HL-60 (cell line): ENCODE results near the gene CLPTM1.
"Not testable (repeated sequence)": the region's sequence is repeated elsewhere in the genome, so short reads cannot be mapped to it uniquely, and the experiment has no call there.

Experiments
- DNase-seq, 2 experiments: peaks; one replicate each; pipeline ENCODE4 v3.0.0-alpha.2; 2010 to 2020; ENCODE audit warnings: low read depth in 1 of 2, low spot score in 1 of 2
- H3K27ac ChIP-seq: fragments of 250-450 bp; sonication (Bioruptor Pico); replicated peaks from 2 replicates; pipeline ENCODE4 v1.5.1; 2020; ENCODE audit warnings: mild to moderate bottlenecking, moderate library complexity
- H3K27me3 ChIP-seq: fragments of 250-450 bp; sonication (Bioruptor Pico); 2 replicates; pipeline ENCODE4 v1.5.1; 2021; ENCODE audit warnings: mild to moderate bottlenecking, moderate library complexity; ENCODE audit not compliant: insufficient read depth, poor library complexity, severe bottlenecking
- H3K4me3 ChIP-seq: replicated peaks from 2 replicates; pipeline ENCODE4 v1.5.1; 2011; ENCODE audit warnings: mild to moderate bottlenecking, control low read depth, low read length; ENCODE audit not compliant: insufficient read depth
- GABPA ChIP-seq: IDR thresholded peaks from 2 replicates; pipeline ENCODE4 v1.6.1; 2012; ENCODE audit warnings: low read depth
- POLR2AphosphoS5 ChIP-seq: IDR thresholded peaks from 2 replicates; pipeline ENCODE4 v1.6.1; 2012; ENCODE audit warnings: low read depth
- SPI1 ChIP-seq: IDR thresholded peaks from 2 replicates; pipeline ENCODE4 v1.6.1; 2012; ENCODE audit warnings: low read depth, mild to moderate bottlenecking, borderline replicate concordance
- TF ChIP-seq, protein P1 (sequence below): IDR thresholded peaks from 2 replicates; pipeline ENCODE4 v1.6.1; 2012; ENCODE audit warnings: low read depth; ENCODE audit not compliant: insufficient replicate concordance
- TF ChIP-seq, protein P2 (sequence below): IDR thresholded peaks from one replicate; pipeline ENCODE4 v1.5.1; 2011; ENCODE audit warnings: low read length, control low read depth, inconsistent platforms; ENCODE audit not compliant: insufficient read depth

Gene CLPTM1

DNA sequence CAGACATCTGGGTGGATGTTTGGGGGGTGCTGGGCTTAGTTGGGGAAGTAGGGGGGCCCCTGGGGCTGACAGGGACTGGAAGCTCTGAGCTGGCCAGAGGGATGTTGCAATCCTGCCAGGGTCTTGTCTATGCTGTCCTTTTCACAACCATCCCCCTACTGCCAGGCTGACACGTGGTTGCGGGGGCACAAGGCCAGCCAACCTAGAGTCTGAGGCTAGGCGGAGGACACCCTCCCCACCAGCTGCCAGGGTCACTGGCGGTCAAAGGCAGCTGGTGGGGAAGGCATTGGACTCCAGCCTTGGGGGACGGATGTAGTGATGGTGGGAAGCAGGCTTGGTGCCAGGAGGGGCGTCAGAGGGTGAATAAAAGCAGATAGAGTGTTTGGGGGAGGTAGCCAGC is 42.3 kb upstream of the CLPTM1 start:
- no peak for TF ChIP-seq GABPA
- TF ChIP-seq, protein P1, sequence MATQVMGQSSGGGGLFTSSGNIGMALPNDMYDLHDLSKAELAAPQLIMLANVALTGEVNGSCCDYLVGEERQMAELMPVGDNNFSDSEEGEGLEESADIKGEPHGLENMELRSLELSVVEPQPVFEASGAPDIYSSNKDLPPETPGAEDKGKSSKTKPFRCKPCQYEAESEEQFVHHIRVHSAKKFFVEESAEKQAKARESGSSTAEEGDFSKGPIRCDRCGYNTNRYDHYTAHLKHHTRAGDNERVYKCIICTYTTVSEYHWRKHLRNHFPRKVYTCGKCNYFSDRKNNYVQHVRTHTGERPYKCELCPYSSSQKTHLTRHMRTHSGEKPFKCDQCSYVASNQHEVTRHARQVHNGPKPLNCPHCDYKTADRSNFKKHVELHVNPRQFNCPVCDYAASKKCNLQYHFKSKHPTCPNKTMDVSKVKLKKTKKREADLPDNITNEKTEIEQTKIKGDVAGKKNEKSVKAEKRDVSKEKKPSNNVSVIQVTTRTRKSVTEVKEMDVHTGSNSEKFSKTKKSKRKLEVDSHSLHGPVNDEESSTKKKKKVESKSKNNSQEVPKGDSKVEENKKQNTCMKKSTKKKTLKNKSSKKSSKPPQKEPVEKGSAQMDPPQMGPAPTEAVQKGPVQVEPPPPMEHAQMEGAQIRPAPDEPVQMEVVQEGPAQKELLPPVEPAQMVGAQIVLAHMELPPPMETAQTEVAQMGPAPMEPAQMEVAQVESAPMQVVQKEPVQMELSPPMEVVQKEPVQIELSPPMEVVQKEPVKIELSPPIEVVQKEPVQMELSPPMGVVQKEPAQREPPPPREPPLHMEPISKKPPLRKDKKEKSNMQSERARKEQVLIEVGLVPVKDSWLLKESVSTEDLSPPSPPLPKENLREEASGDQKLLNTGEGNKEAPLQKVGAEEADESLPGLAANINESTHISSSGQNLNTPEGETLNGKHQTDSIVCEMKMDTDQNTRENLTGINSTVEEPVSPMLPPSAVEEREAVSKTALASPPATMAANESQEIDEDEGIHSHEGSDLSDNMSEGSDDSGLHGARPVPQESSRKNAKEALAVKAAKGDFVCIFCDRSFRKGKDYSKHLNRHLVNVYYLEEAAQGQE, result no peak
- TF ChIP-seq POLR2AphosphoS5, result no peak
- TF ChIP-seq, protein P2, sequence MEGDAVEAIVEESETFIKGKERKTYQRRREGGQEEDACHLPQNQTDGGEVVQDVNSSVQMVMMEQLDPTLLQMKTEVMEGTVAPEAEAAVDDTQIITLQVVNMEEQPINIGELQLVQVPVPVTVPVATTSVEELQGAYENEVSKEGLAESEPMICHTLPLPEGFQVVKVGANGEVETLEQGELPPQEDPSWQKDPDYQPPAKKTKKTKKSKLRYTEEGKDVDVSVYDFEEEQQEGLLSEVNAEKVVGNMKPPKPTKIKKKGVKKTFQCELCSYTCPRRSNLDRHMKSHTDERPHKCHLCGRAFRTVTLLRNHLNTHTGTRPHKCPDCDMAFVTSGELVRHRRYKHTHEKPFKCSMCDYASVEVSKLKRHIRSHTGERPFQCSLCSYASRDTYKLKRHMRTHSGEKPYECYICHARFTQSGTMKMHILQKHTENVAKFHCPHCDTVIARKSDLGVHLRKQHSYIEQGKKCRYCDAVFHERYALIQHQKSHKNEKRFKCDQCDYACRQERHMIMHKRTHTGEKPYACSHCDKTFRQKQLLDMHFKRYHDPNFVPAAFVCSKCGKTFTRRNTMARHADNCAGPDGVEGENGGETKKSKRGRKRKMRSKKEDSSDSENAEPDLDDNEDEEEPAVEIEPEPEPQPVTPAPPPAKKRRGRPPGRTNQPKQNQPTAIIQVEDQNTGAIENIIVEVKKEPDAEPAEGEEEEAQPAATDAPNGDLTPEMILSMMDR, result no peak
- no peak for TF ChIP-seq SPI1

DNA sequence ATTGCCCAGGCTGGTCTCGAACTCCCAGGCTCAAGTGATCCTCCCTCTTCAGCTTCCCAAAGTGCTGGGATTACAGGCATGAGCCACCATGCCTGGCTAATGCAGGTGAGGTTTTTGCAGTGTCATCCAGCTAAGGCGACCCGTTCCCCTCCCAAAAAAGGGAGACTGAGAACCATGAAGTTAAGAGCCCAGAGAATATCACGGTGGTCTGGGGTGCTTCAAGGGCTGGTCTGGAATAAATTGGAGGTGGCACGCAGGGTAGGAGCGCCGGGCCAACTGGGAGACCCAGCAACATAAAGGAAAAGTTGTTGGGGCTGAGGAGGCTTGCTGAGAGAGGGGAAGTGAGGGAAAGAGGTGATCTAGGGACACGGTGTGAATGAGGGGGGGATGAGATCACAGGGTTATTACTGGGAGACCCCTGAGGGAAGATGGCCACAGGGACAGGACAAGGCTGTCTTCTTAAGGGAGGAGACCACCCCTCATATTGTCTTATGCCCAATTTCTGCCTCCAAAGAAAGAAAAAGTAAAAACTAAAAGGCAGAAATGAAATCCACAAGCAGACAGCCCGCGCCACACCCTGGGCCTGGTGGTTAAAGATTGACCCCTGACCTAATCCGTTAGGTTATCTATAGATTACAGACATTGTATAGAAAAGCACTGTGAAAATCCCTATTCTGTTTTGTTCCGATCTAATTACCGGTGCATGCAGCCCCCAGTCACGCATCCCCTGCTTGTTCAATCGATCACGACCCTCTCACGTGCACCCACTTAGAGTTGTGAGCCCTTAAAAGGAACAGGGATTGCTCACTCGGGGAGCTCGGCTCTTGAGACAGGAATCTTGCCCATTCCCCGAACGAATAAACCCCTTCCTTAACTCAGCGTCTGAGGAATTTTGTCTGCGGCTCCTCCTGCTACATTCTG is 41.4 kb upstream of the CLPTM1 start:
- TF ChIP-seq SPI1, result peak; percentile 11; the same call in 1 of the 2 replicates
- H3K4me3 ChIP-seq, DNase-seq, H3K27me3 ChIP-seq, H3K27ac ChIP-seq: not testable (repeated sequence)

More for the DNA sequence above, 42.3 kb upstream of the CLPTM1 start:
- Histone ChIP-seq H3K27me3 (no peaks in the 10 kb centered on the region), H3K27ac (no peak overlapping the region), H3K4me3 (no peak overlapping the region)
- no peak for DNase-seq

DNA sequence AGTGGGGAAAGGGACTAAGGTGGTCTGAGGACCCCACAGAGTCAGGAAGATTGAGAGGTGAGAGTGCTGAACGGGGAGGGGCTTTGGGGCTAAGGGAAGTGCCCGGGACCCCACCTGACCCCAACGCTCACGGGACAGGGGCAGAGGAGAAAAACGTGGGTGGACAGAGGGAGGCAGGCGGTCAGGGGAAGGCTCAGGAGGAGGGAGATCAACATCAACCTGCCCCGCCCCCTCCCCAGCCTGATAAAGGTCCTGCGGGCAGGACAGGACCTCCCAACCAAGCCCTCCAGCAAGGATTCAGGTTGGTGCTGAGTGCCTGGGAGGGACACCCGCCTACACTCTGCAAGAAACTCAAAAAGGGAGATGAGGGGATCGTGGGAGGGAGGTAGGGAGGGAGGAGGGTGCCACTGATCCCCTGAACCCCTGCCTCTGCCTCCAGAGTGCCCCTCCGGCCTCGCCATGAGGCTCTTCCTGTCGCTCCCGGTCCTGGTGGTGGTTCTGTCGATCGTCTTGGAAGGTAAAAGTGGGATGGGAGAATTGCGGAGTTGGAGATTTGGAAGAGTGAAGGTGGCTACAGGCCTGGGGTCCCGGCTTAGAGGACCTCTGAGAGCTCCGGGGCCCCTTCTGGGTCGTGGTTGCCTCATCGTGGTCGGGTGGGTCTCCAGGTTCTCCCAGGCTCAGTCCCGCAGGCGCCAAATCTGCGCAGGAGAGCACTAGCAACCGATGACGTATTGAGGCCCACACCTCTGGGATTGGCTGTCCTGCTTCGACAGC is 40.6 kb upstream of the CLPTM1 start, which contains the start of gene APOC1:
Gene APOC1, plus strand, starts transcription at position 176 of the 774 bp plus-strand sequence. Its CDS starts 284 bp downstream, at position 460.
- not testable (repeated sequence) for H3K27ac ChIP-seq, H3K27me3 ChIP-seq
- DNase-seq, result peak in 1 of 2 experiments; percentile 77
- peak within 1 kb of the TSS; percentile 23 for H3K4me3 ChIP-seq

DNA sequence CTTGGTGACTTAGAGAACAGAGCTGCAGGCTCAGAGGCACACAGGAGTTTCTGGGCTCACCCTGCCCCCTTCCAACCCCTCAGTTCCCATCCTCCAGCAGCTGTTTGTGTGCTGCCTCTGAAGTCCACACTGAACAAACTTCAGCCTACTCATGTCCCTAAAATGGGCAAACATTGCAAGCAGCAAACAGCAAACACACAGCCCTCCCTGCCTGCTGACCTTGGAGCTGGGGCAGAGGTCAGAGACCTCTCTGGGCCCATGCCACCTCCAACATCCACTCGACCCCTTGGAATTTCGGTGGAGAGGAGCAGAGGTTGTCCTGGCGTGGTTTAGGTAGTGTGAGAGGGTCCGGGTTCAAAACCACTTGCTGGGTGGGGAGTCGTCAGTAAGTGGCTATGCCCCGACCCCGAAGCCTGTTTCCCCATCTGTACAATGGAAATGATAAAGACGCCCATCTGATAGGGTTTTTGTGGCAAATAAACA is 30.9 kb upstream of the CLPTM1 start:
- TF ChIP-seq, protein P1, result no peak
- TF ChIP-seq GABPA, result no peak
- TF ChIP-seq SPI1, result no peak
- TF ChIP-seq, protein P2, result no peak
- no peak for TF ChIP-seq POLR2AphosphoS5
- Histone ChIP-seq H3K27me3 (no peaks in the 10 kb centered on the region), H3K27ac (peak overlapping the region; percentile 45), H3K4me3 (no peak overlapping the region)
- DNase-seq, result no peak
